ENCODE measurements around the gene COX6A1.
A peak's percentile ranks its signal among the peaks of the same experiment; 100 is the strongest.
"Not testable (repeated sequence)": the region's sequence is repeated elsewhere in the genome, so short reads cannot be mapped to it uniquely, and the experiment has no call there.

COX6A1 gene

GRCh38 chr12:120445911-120446843 lies 8.3 kb downstream of the COX6A1 start, which contains the start of the genes GATC and TRIAP1:
Gene GATC, plus strand, starts transcription at chr12:120446444. Its CDS starts 37 bp downstream, at chr12:120446481.
Gene TRIAP1, minus strand, starts transcription at chr12:120446384. Its CDS starts 12 bp downstream, at chr12:120446372.
- Mint-ChIP-seq H3K27me3 (peaks cover 2% of the 10 kb centered on the region), H3K4me1 (peaks cover 47% of the 10 kb centered on the region), H3K4me3 (peak within 1 kb of the TSS; percentile 99), H3K27ac (peak within 1 kb of the TSS; percentile 100), H3K36me3 (ENCODE audit: low read depth) (peaks cover 36% of the 10 kb centered on the region), H3K9me3 (no peaks in the 10 kb centered on the region)
- ATAC-seq (peak; percentile 97), DNase-seq (peak; percentile 95)

GRCh38 chr12:120446844-120447178 lies 8.9 kb downstream of the COX6A1 start:
- not testable (repeated sequence) for ATAC-seq, DNase-seq, H3K9me3 Mint-ChIP-seq, H3K27me3 Mint-ChIP-seq
- Mint-ChIP-seq H3K4me3 (peak overlapping the region; percentile 99), H3K36me3 (ENCODE audit: low read depth) (peaks cover 31% of the 10 kb centered on the region), H3K27ac (peak overlapping the region; percentile 100), H3K4me1 (peaks cover 47% of the 10 kb centered on the region)

- DNase-seq (no peak), ATAC-seq (no peak)
- H3K4me3 Mint-ChIP-seq: peak overlapping the region; percentile 99
- peak overlapping the region; percentile 27 for H3K27ac Mint-ChIP-seq
- H3K9me3 Mint-ChIP-seq: no peaks in the 10 kb centered on the region
- H3K36me3 Mint-ChIP-seq (ENCODE audit: low read depth): peaks cover 32% of the 10 kb centered on the region
- H3K4me1 Mint-ChIP-seq: peaks cover 49% of the 10 kb centered on the region
- peaks cover 2% of the 10 kb centered on the region for H3K27me3 Mint-ChIP-seq
These were observed 10.1 kb downstream of the COX6A1 start for GRCh38 chr12:120447992-120448391.

GRCh38 chr12:120452524-120452923 lies 14.6 kb downstream of the COX6A1 start:
- DNase-seq, H3K9me3 Mint-ChIP-seq, H3K27ac Mint-ChIP-seq, H3K27me3 Mint-ChIP-seq, H3K4me3 Mint-ChIP-seq, ATAC-seq: not testable (repeated sequence)
- peaks cover 21% of the 10 kb centered on the region for H3K4me1 Mint-ChIP-seq
- peaks cover 34% of the 10 kb centered on the region for H3K36me3 Mint-ChIP-seq (ENCODE audit: low read depth)

GRCh38 chr12:120453060-120453750 lies 15.3 kb downstream of the COX6A1 start:
- ATAC-seq (no peak), DNase-seq (no peak)
- H3K9me3 Mint-ChIP-seq: no peaks in the 10 kb centered on the region
- peaks cover 14% of the 10 kb centered on the region for H3K4me1 Mint-ChIP-seq
- H3K27ac Mint-ChIP-seq: no peak overlapping the region
- H3K4me3 Mint-ChIP-seq: no peak overlapping the region
- H3K36me3 Mint-ChIP-seq (ENCODE audit: low read depth): peaks cover 34% of the 10 kb centered on the region
- no peaks in the 10 kb centered on the region for H3K27me3 Mint-ChIP-seq

GRCh38 chr12:120453977-120454376 lies 16.1 kb downstream of the COX6A1 start:
- no peak for DNase-seq
- ATAC-seq: peak; percentile 81

GRCh38 chr12:120455302-120455701 lies 17.4 kb downstream of the COX6A1 start:
- no peak for DNase-seq
- ATAC-seq: no peak
- H3K4me1 Mint-ChIP-seq: peaks cover 5% of the 10 kb centered on the region
- H3K36me3 Mint-ChIP-seq (ENCODE audit: low read depth): peaks cover 43% of the 10 kb centered on the region
- no peaks in the 10 kb centered on the region for H3K27me3 Mint-ChIP-seq
- no peak overlapping the region for H3K4me3 Mint-ChIP-seq
- H3K9me3 Mint-ChIP-seq: no peaks in the 10 kb centered on the region
- no peak overlapping the region for H3K27ac Mint-ChIP-seq

More at GRCh38 chr12:120453977-120454376, 16.1 kb downstream of the COX6A1 start:
- Mint-ChIP-seq H3K27me3 (no peaks in the 10 kb centered on the region), H3K4me1 (peaks cover 10% of the 10 kb centered on the region), H3K9me3 (no peaks in the 10 kb centered on the region), H3K27ac (no peak overlapping the region), H3K4me3 (no peak overlapping the region), H3K36me3 (ENCODE audit: low read depth) (peaks cover 40% of the 10 kb centered on the region)

GRCh38 chr12:120457133-120457532 lies 19.2 kb downstream of the COX6A1 start:
- peaks cover 51% of the 10 kb centered on the region for H3K36me3 Mint-ChIP-seq (ENCODE audit: low read depth)
- no peaks in the 10 kb centered on the region for H3K27me3 Mint-ChIP-seq
- H3K9me3 Mint-ChIP-seq: no peaks in the 10 kb centered on the region
- ATAC-seq (no peak), DNase-seq (no peak)
- peak overlapping the region; percentile 13 for H3K27ac Mint-ChIP-seq
- no peak overlapping the region for H3K4me3 Mint-ChIP-seq
- no peaks in the 10 kb centered on the region for H3K4me1 Mint-ChIP-seq

GRCh38 chr12:120460157-120460556 lies 22.2 kb downstream of the COX6A1 start:
- DNase-seq (no peak), ATAC-seq (no peak)
- H3K4me1 Mint-ChIP-seq: peaks cover under 1% of the 10 kb centered on the region
- peak overlapping the region; percentile 64 for H3K27ac Mint-ChIP-seq
- H3K36me3 Mint-ChIP-seq (ENCODE audit: low read depth): peaks cover 66% of the 10 kb centered on the region
- H3K4me3 Mint-ChIP-seq: no peak overlapping the region
- H3K27me3 Mint-ChIP-seq: no peaks in the 10 kb centered on the region
- no peaks in the 10 kb centered on the region for H3K9me3 Mint-ChIP-seq

- ATAC-seq (no peak), DNase-seq (no peak)
- Mint-ChIP-seq H3K4me3 (no peak overlapping the region), H3K4me1 (peaks cover 19% of the 10 kb centered on the region), H3K36me3 (ENCODE audit: low read depth) (peaks cover 67% of the 10 kb centered on the region), H3K27me3 (no peaks in the 10 kb centered on the region), H3K27ac (peak overlapping the region; percentile 21), H3K9me3 (no peaks in the 10 kb centered on the region)
These were observed 24.3 kb downstream of the COX6A1 start for GRCh38 chr12:120462099-120462640.

- H3K27ac Mint-ChIP-seq: no peak overlapping the region
- H3K27me3 Mint-ChIP-seq: no peaks in the 10 kb centered on the region
- no peaks in the 10 kb centered on the region for H3K9me3 Mint-ChIP-seq
- H3K4me3 Mint-ChIP-seq: no peak overlapping the region
- peaks cover 30% of the 10 kb centered on the region for H3K4me1 Mint-ChIP-seq
- no peak for ATAC-seq
- DNase-seq: no peak
- H3K36me3 Mint-ChIP-seq (ENCODE audit: low read depth): peaks cover 72% of the 10 kb centered on the region
These were observed 25.8 kb downstream of the COX6A1 start for GRCh38 chr12:120463712-120464111.

GRCh38 chr12:120465756-120466155 lies 27.8 kb downstream of the COX6A1 start:
- ATAC-seq (no peak), DNase-seq (no peak)
- Mint-ChIP-seq H3K27me3 (no peaks in the 10 kb centered on the region), H3K36me3 (ENCODE audit: low read depth) (peaks cover 56% of the 10 kb centered on the region), H3K4me3 (no peak overlapping the region), H3K27ac (peak overlapping the region; percentile 25), H3K9me3 (no peaks in the 10 kb centered on the region), H3K4me1 (peaks cover 38% of the 10 kb centered on the region)

GRCh38 chr12:120466560-120467315 lies 28.8 kb downstream of the COX6A1 start:
- DNase-seq (peak; percentile 46), ATAC-seq (no peak)
- H3K27ac Mint-ChIP-seq: peak overlapping the region; percentile 11
- H3K4me3 Mint-ChIP-seq: peak overlapping the region; percentile 41
- no peaks in the 10 kb centered on the region for H3K9me3 Mint-ChIP-seq
- peaks cover 44% of the 10 kb centered on the region for H3K4me1 Mint-ChIP-seq
- H3K36me3 Mint-ChIP-seq (ENCODE audit: low read depth): peaks cover 52% of the 10 kb centered on the region
- H3K27me3 Mint-ChIP-seq: no peaks in the 10 kb centered on the region

- ATAC-seq (no peak), DNase-seq (no peak)
- Mint-ChIP-seq H3K27me3 (no peaks in the 10 kb centered on the region), H3K4me3 (peak overlapping the region; percentile 94), H3K4me1 (peaks cover 48% of the 10 kb centered on the region), H3K27ac (peak overlapping the region; percentile 71), H3K36me3 (ENCODE audit: low read depth) (peaks cover 47% of the 10 kb centered on the region), H3K9me3 (no peaks in the 10 kb centered on the region)
These were observed 29.5 kb downstream of the COX6A1 start for GRCh38 chr12:120467439-120467838.
